ENCODE data around the gene SLC17A2.

Gene SLC17A2

DNA sequence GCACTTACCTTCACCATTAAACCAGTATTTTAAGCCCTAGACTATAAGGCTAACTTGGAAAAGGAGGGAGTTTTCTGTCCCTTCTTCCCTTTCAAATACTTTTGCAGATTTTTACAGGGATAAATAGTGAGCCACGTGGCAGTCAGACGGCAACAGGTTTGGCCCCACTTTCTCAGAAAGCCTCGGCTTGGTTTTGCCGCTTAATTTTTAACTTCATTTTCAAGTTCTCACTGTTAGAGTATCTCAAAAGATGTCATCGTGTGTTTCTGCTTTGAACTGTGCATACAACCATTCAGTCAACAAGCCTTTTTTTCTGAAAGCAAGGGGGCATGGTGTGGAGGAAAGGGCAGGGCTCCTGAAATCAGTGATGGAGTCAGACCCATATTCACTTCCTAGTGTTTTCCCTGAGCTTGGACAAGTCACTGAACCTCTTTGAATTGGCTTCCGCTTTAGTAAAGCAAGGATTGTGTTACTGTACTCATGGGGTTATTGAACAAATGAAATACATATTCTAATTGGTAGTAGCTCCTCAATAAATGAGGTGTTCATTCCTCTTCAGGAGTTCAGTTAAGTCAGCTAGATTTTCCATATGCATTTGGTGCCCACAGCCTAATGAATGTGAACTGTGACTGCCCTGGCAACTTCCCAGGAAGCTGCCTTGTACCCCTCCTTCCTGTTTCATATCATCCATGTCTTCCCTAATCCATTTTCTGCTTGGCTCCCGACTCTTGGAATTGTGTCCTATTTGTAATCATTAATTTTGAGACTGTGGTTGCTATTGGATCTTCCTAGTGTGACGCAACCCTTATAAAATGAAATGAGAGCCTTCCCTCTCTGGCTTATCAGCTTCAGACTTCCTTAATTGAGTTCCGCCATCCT is at the start of gene SLC17A2:
Gene SLC17A2, minus strand, starts transcription at position 160 of the 879 bp plus-strand sequence. CDS start 4,895 bp downstream, outside the sequence.
- DNase-seq: no peak

- DNase-seq: no peak
Observed at GRCh38 chr6:25975923-25976560, 45.6 kb upstream of the SLC17A2 start.

GRCh38 chr6:25973923-25974555 is 43.5 kb upstream of the SLC17A2 start:
- DNase-seq: no peak

GRCh38 chr6:25972902-25973301 is 42.4 kb upstream of the SLC17A2 start:
- no peak for DNase-seq

GRCh38 chr6:25972128-25972527 is 41.6 kb upstream of the SLC17A2 start:
- DNase-seq: no peak

DNA sequence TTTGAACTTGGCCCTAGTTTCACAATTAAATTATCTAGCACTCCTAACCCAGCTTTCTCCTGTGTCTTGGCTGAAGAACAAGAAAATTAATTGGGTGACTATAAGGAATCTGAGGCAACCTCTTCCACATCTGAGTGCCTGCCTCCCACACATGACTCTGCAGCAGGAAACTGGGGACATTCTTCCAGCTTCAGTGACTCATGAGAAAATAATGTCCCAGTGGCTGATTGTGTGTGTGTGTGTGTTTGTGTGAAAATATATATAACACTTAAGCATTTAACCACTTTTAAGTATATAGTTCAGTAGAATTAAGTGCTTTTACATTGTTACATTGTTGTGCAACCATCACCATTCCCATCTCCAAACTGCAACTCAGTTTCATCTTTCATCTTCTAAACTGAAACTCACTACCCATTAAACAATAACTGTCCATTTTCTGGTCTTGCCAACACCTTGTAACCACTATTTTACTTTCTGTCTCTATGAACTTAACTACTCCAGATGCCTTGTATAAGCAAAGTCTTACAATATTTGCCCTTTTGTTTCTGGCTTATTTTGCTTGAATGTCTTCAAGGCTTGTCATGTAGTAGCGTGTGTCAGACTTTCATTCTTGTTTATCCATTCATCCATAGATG is 40.8 kb upstream of the SLC17A2 start:
- no peak for DNase-seq

DNA sequence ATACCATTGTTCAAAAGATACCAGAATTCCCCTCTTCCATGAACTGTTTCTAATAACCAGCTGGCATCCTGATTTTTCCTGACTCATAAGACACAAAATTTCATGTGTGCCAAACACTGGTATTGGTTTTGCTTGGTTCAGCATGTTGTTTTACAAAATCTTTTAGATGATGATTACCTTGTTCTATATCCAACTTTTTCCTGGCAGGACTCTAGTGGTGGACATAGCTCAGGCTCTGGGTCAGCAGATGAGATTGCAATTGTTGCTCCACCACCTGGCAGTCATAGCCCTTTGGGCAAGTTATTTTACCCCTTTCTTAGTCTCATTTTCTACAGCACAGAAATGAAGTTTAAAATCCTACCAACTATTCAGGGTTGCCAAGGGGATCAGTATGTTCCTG is 38.3 kb upstream of the SLC17A2 start:
- no peak for DNase-seq

GRCh38 chr6:25966711-25967110 is 36.2 kb upstream of the SLC17A2 start:
- DNase-seq: no peak

- DNase-seq: no peak
Observed at GRCh38 chr6:25965058-25965457, 34.6 kb upstream of the SLC17A2 start.

DNA sequence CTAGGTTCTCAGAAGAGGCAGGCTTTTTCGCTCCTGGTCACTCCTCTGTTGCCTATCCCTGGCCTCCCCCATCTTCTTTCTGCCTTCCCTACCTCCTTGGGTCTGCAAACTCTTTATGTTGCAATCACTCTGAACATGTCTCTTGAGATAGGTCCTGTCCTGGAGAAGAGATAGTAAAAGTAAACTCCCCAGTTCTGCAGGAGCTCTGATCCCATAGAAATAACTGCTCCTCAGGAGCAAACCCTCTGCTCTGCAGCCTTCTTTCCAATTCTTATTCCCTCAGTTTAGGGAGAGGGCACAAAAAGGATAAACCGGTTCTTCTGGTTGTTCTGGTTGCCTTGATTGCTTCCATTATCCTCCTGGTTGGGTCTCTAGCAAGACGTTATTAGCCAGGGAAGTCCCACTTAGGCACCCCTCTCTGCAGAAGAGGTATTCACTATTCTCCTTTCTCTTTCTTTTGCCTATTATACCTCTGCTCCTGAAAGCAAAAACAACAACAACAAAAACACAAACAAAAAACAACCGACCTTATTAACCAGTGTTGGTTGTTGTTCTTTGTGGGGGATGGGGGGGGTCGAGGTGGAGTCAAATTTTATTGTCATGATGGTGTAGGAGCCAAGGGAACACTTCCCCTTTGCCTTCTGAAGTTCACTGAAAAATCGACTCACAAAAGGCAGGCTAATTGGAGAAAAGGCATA is 33.1 kb upstream of the SLC17A2 start:
- DNase-seq: no peak

- peak; percentile 88 for DNase-seq
Observed at GRCh38 chr6:25962149-25963127, 31.9 kb upstream of the SLC17A2 start, which contains the start of gene TRIM38. TRIM38 (plus strand) TSS chr6:25962802; CDS start chr6:25966523, 3,721 bp downstream.

DNA sequence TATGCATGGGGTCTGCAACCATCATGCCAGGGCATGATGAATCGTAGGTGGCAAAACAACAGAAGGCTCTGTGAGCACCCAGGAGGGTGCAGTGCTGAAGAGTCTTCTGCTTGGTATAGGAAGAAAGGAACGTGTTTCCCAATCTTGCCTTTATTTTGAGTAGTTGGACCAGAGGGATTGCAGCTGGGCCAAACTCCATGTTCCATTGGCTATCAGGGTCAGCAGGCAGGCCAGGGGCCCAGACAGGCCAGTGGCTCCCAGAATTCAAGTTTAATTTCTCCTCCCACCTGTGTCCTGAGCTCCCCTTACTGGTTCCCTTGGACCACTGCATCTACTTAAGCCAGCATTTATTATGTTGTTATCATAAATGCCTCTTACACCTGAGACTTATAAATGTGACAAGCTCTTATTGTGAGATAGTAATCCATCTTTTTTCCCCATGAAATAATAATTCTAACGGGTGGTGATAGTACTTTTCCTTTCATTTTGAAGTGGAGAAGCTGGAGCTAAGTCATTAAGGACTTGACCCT is 31.2 kb upstream of the SLC17A2 start:
- no peak for DNase-seq

DNA sequence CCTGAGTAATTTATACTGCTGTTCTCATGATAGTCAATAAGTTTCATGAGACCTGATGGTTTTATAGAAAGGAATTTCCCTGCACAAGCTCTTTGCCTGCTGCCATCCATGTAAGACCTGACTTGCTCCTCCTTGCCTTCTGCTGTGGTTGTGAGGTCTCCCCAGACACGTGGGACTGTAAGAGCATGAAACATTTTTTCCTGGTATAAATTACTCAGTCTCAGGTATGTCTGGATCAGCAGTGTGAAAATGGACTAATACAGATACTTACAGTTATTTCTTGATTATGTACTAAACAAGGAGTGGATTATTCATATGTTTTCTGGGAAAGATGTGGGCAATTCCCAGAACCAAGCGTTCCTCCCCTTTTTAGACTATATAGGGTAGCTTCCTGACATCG is 30.2 kb upstream of the SLC17A2 start:
- DNase-seq: no peak

DNA sequence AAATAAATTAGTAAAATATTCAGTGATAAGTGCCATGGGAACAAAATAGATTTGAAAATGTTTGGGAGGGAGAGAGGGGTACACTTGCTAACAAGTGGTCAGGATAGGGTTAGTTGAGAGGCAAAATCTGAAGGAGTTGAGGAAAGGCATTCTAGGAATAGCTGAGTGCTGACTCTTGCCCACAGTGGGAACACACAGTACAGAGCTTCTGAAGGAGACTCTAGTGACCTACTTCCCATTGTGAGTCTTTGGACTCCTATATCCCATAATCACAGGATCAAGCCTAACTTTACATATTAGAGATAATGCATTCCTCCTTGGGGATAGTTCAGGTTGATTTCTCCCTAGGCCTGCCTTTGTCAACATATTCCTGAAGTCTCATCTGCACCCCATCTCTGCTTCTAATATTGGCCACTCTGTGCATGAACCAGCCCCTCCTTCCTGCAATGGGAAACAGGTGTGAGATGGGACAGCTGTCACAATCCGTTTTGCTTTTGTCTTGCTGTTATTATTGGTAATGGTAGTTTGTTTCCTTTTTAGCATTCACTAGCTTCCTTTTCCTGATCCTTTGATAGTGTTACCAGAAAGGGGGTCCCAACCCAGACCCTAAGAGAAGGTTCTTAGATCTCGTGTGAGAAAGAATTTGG is 29.5 kb upstream of the SLC17A2 start:
- DNase-seq: no peak

DNA sequence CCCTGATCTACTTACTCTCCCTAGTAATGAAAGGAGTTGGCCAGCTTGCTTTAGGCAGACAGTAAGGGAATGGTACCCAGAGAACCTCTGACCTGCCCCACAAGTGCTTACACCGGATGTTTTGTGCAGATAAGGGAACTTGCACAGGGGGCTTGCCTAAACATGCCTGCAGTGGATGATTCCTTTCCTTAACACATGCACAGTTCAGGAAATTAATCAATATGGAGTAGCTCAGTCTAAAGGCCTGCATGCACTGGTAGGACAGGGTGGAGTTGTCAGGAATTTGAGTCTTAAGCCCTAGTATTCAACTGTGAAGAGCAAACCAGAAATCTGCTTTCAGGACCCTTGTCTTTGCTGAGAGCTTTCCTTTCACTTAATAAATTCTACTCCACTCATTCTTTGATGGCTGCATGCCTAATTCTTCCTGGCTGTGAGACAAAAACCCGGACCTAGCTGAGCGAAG is 28.2 kb upstream of the SLC17A2 start:
- DNase-seq: no peak

DNA sequence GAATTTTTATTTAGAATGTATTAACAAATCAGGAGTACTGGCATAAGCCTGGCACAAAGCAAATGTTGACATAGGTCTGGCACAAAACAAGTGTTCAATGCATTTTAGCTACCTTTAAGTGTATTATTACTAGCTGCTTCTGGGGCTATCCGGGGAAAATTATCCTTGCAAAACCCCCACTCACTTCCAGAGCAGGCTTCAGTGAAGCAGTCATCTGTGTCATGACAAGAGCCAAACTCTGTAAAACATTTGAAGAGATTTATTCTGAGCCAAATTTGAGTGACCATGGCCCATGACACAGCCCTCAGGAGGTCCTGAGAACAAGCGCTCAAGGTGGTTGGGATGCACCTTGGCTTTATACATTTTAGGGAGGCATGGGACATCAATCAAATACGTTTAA is 25.7 kb upstream of the SLC17A2 start:
- no peak for DNase-seq

- no peak for DNase-seq
Observed at GRCh38 chr6:25954756-25955155, 24.3 kb upstream of the SLC17A2 start.

DNA sequence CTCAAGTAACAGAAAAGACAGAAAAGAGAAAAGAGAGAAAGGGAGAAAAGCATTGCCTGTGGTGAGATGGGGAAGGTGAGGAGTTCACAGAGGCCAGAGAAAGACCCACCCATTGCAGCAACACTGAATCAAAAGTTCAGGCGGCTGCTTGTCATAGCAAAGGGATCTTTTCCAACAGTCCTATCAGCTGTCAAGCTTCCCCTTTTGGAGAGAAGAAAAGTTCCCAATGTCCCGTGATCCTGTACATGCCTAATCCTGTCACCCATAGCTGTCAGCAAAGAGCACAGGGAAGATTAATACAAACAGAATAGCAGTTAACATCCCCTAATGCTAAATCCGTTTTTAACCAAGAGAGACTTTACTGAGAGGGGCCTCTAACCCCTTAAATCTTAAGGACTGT is 23.2 kb upstream of the SLC17A2 start:
- DNase-seq: no peak

DNA sequence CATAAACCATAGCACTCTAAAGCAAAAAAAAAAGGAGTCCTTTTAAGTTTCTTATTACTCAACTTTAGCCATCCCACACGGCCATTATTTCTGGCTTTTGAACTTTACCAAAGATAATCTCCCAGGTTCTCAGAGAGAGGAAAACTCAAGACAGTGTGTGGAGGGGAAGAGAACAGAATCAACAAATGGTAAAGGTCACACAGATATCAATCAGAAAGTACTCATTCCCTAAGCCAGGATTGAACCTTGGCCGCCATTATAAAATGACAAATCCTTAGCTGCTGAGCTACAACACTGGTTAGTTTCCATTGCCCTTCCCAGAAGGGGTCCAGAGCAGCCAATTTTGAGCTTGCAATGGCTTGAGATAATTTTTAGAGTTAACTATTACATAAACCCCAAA is 22.0 kb upstream of the SLC17A2 start:
- DNase-seq: no peak

DNA sequence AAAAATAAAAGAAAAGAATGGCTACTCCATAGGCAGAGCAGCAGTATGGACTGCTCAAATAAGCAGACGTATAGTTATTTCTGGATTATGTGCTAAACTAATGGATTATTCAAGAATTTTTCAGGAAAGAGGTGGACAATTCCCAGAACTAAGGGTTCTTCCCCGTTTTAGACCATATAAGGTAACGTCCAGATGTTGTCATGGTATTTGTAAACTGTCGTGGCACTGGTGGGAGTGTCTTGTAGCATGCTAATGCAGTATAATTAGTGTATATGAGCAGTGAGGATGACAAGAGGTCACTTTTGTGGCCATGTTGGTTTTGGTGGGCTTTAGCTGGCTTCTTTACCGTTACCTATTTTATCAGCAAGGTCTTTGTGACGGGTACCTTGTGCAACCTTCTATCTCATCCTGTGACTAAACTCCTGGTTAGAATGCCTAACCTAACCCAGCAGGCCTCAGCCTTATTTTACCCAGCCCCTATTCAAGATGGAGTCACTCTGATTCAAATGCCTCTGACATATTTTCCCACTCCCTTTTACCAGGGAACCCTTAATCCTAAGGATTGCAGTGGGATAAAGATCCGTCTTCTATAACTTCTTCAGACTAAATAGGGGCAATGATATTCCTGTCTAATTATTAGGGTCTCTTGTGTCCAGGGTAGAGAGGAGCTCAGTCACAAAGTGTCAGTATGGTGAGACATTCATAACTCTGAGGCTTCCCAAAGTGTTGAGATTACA is 21.0 kb upstream of the SLC17A2 start:
- DNase-seq: no peak

Data from CD4-positive, alpha-beta T cell treated with Interleukin-4 for 4 hours (primary cell).